PFSK-1 (cell line): Measurements from ENCODE around the gene DNAH1.

Source experiments
- FOXP2 ChIP-seq: optimal IDR thresholded peaks from 2 replicates; pipeline ENCODE3; 2011; ENCODE audit warnings: borderline replicate concordance, control low read depth, inconsistent platforms; ENCODE audit not compliant: insufficient read depth; ENCODE audit errors: extremely low read length, extremely low read depth
- POLR2AphosphoS5 ChIP-seq: IDR thresholded peaks from 2 replicates; pipeline ENCODE4 v1.6.1; 2012; ENCODE audit warnings: low read depth, mild to moderate bottlenecking, control low read depth, low read length, moderate library complexity
- SIN3A ChIP-seq: IDR thresholded peaks from 2 replicates; pipeline ENCODE4 v1.6.1; 2012; ENCODE audit warnings: mild to moderate bottlenecking, low read length, moderate library complexity, borderline replicate concordance; ENCODE audit not compliant: insufficient read depth
- TAF1 ChIP-seq: IDR thresholded peaks from 2 replicates; pipeline ENCODE4 v1.6.1; 2012; ENCODE audit warnings: low read length, control low read depth, borderline replicate concordance; ENCODE audit not compliant: insufficient read depth
- TF ChIP-seq, protein P1 (sequence below), 2 experiments: IDR thresholded peaks; 2 replicates each; pipeline versions ENCODE4 v1.6.1 to v1.8.0; 2011 to 2012; ENCODE audit warnings: low read depth in 2 of 2, low read length in 2 of 2, control low read depth in 1 of 2, inconsistent platforms in 1 of 2, mild to moderate bottlenecking in 1 of 2, moderate library complexity in 1 of 2; ENCODE audit not compliant: insufficient read depth in 1 of 2

The DNAH1 gene

DNA sequence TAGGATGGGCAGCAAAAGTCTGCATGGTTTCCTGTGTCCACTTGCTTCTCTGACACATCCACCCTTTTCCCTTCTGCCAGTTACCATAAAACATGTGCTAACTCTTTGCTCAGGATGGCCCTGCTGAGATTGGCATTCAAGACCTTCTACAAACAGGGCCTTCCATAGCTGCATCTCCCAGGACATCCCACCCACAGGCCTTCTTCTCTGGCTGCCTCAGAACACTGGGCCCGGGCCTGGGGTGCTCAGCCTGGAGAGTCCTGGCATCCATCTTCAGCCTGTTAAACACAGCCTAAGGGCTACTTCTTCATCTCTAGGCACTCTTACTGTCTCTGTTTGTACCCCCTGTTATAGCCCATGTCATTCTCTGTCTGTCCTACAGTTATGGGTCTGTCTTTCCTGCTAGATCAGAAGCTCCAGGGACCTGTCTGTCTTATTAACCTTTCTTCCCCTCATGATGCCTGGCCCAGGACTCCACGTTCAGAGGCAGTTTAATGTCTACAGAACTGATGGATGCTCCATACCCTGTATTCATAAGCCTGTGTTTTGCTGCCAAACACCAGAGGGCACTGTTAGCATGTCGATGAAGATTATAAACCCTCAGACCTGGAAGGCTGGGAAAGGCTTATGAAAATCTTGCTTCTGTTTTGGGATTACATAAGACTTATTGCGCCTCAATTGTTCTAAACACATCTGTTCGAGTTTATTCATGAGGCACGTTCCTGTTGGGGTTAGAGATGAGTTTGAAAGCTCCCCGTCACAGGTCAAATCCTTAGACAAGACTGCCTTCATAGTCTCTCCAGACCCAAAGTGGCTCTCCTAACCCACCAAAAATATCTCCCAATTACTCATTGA is 112.3 kb downstream of the DNAH1 start:
- TF ChIP-seq TAF1 (no peak), SIN3A (no peak), POLR2AphosphoS5 (no peak), FOXP2 (no peak)
- TF ChIP-seq, protein P1, sequence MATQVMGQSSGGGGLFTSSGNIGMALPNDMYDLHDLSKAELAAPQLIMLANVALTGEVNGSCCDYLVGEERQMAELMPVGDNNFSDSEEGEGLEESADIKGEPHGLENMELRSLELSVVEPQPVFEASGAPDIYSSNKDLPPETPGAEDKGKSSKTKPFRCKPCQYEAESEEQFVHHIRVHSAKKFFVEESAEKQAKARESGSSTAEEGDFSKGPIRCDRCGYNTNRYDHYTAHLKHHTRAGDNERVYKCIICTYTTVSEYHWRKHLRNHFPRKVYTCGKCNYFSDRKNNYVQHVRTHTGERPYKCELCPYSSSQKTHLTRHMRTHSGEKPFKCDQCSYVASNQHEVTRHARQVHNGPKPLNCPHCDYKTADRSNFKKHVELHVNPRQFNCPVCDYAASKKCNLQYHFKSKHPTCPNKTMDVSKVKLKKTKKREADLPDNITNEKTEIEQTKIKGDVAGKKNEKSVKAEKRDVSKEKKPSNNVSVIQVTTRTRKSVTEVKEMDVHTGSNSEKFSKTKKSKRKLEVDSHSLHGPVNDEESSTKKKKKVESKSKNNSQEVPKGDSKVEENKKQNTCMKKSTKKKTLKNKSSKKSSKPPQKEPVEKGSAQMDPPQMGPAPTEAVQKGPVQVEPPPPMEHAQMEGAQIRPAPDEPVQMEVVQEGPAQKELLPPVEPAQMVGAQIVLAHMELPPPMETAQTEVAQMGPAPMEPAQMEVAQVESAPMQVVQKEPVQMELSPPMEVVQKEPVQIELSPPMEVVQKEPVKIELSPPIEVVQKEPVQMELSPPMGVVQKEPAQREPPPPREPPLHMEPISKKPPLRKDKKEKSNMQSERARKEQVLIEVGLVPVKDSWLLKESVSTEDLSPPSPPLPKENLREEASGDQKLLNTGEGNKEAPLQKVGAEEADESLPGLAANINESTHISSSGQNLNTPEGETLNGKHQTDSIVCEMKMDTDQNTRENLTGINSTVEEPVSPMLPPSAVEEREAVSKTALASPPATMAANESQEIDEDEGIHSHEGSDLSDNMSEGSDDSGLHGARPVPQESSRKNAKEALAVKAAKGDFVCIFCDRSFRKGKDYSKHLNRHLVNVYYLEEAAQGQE (IDR thresholded peaks at IDR 0.05; ENCODE audit: insufficient read depth in 1 of 2, low read depth in 2 of 2, low read length in 2 of 2), result no peak

- TF ChIP-seq POLR2AphosphoS5 (no peak), FOXP2 (no peak)
These were observed 112.9 kb downstream of the DNAH1 start for GRCh38 chr3:52429031-52429430.

DNA sequence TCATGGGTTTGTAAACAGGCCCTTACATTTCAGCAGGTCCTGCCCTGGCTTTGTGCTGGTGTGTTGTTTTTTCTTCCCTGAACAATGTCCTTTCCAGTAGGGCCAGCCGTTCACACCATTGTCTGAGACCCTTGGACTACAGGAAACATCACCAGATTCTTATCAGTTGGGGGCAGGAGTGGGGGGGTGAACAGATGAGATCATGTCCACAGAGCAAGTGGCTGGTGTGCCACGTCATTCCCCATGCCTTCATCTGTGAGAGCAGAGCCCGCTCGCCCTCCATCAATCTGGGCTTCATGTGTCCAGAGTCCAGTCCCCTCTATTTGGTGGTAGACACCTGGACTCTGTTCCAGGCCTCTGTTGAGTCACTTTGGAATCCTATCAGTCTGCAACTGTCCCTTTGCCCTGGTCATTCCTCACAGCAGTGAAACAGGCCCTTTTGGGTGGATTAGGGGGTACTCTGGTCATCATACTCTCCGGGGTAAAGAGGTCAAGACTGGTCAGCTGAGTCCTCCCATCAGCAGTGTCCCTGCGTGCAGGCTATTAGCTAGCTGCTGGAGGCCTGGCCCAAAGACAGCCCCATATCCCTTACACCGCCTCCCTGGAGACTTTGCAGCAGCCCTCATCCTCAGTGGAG is 113.8 kb downstream of the DNAH1 start:
- TF ChIP-seq SIN3A (no peak), POLR2AphosphoS5 (no peak), FOXP2 (no peak), TAF1 (no peak)
- TF ChIP-seq, protein P1 (IDR thresholded peaks at IDR 0.05; ENCODE audit: insufficient read depth in 1 of 2, low read depth in 2 of 2, low read length in 2 of 2), result no peak

GRCh38 chr3:52430416-52430810 is 114.3 kb downstream of the DNAH1 start:
- TF ChIP-seq, protein P1 (IDR thresholded peaks at IDR 0.05; ENCODE audit: insufficient read depth in 1 of 2, low read depth in 2 of 2, low read length in 2 of 2), result no peak
- TF ChIP-seq TAF1, result no peak
- no peak for TF ChIP-seq SIN3A
- TF ChIP-seq POLR2AphosphoS5, result no peak
- no peak for TF ChIP-seq FOXP2

- no peak for TF ChIP-seq SIN3A
- TF ChIP-seq TAF1, result no peak
- TF ChIP-seq FOXP2, result no peak
- TF ChIP-seq, protein P1 (IDR thresholded peaks at IDR 0.05; ENCODE audit: insufficient read depth in 1 of 2, low read depth in 2 of 2, low read length in 2 of 2), result no peak
- no peak for TF ChIP-seq POLR2AphosphoS5
These were observed 115.5 kb downstream of the DNAH1 start for GRCh38 chr3:52431459-52432223.
